ENCODE results near the gene PARD6B. TPM values are rescaled to one million over a fixed set of nuclear protein-coding genes. Genes with fewer than 3 reads are reported as not detected.
A peak's percentile ranks its signal among the peaks of the same experiment; 100 is the strongest.
"Not testable (repeated sequence)": the region's sequence is repeated elsewhere in the genome, so short reads cannot be mapped to it uniquely, and the experiment has no call there.

PARD6B gene
- total RNA-seq, 1 donor from 2014 or later, result 7.1 TPM

DNA sequence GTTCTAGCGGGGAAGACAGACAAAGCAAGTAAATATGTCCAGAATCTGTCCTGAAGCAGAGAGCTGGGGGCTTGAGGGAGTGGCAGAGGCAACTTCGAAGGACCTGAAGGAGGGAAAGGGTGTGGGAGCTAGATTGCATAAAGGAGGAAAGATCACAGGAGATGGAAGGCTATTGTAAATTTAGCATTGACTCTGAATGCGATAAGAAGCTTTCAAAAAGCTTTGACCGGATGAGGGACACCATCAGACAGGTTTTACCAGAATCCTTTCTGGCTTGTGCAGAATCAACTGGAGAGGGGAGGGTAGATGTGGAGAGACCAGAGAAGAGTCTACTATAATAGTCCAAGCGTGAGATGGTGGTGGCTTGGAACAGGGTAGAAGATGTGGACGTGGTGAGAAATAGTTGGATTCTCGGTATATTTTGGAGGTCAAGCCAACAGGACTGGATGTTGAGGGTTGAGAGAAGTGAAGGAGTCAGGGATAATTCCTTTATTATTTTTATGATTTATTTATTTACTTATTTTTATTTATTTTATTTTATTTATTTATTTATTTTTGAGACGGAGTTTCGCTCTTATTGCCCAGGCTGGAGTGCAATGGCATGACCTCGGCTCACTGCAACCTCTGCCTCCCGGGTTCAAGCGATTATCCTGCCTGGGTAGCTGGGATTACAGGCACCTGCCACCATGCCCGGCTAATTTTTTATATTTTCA is 20.1 kb upstream of the PARD6B start:
- Mint-ChIP-seq H3K27ac (ENCODE audit: unreplicated experiment) (no peak overlapping the region), H3K9me3 (ENCODE audit: unreplicated experiment) (no peaks in the 10 kb centered on the region), H3K36me3 (ENCODE audit: low read depth, unreplicated experiment) (no peaks in the 10 kb centered on the region), H3K4me1 (ENCODE audit: unreplicated experiment) (no peaks in the 10 kb centered on the region), H3K4me3 (ENCODE audit: unreplicated experiment) (no peak overlapping the region), H3K27me3 (ENCODE audit: unreplicated experiment) (peaks cover 7% of the 10 kb centered on the region)
- DNase-seq (ENCODE audit: low spot score), result no peak
- TF ChIP-seq, protein P1, sequence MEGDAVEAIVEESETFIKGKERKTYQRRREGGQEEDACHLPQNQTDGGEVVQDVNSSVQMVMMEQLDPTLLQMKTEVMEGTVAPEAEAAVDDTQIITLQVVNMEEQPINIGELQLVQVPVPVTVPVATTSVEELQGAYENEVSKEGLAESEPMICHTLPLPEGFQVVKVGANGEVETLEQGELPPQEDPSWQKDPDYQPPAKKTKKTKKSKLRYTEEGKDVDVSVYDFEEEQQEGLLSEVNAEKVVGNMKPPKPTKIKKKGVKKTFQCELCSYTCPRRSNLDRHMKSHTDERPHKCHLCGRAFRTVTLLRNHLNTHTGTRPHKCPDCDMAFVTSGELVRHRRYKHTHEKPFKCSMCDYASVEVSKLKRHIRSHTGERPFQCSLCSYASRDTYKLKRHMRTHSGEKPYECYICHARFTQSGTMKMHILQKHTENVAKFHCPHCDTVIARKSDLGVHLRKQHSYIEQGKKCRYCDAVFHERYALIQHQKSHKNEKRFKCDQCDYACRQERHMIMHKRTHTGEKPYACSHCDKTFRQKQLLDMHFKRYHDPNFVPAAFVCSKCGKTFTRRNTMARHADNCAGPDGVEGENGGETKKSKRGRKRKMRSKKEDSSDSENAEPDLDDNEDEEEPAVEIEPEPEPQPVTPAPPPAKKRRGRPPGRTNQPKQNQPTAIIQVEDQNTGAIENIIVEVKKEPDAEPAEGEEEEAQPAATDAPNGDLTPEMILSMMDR (IDR thresholded peaks at IDR 0.05; ENCODE audit: unreplicated experiment), result no peak

DNA sequence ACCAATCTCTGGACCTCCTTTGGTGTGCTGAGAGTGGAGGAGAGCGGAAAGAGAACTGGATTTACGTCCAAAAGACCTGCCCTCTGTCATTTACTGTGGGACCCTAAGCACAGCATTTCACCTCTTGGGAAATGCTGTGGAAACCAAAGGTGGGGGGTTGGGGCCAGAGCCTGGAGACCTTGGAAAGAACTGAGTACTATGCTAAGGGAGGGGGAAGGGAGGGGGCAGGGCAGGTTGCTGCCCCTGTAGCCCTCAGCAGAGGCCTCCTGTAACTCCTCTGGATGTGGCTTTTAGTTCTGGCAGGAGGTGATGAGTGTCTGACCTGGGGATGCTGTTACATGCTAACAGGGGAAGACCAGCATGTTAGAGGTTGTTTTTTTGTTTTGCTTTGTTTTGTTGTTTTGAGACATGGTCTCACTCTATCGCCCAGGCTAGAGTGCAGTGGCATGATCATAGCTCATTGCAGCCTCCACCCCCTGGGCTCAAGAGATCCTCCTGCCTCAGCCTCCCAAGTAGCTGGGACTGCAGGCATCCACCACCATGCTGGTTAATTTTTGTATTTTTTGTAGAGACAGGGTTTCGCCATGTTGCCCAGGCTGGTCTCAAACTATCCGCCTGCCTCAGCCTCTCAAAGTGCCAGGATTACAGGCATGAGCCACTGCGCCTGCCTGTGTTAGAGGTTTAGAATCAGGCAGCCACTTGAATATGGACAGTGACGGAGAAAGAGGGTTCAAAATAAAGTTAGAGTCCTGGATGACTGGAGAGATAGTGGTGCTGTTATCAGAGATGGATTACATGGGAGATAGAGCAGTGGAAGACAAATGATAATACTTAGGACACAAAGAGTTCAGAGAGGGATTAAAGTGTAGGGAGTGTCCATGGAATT is 18.4 kb upstream of the PARD6B start:
- H3K36me3 Mint-ChIP-seq (ENCODE audit: low read depth, unreplicated experiment), result no peaks in the 10 kb centered on the region
- no peak for DNase-seq (ENCODE audit: low spot score)
- no peaks in the 10 kb centered on the region for H3K4me1 Mint-ChIP-seq (ENCODE audit: unreplicated experiment)
- H3K4me3 Mint-ChIP-seq (ENCODE audit: unreplicated experiment), result no peak overlapping the region
- H3K27ac Mint-ChIP-seq (ENCODE audit: unreplicated experiment), result no peak overlapping the region
- peaks cover 4% of the 10 kb centered on the region for H3K27me3 Mint-ChIP-seq (ENCODE audit: unreplicated experiment)
- TF ChIP-seq, protein P1 (IDR thresholded peaks at IDR 0.05; ENCODE audit: unreplicated experiment), result no peak
- H3K9me3 Mint-ChIP-seq (ENCODE audit: unreplicated experiment), result no peaks in the 10 kb centered on the region

GRCh38 chr20:50713657-50714101 is 17.7 kb upstream of the PARD6B start:
- no peaks in the 10 kb centered on the region for H3K4me1 Mint-ChIP-seq (ENCODE audit: unreplicated experiment)
- H3K36me3 Mint-ChIP-seq (ENCODE audit: low read depth, unreplicated experiment), result no peaks in the 10 kb centered on the region
- no peaks in the 10 kb centered on the region for H3K9me3 Mint-ChIP-seq (ENCODE audit: unreplicated experiment)
- peak; percentile 22 for DNase-seq (ENCODE audit: low spot score)
- H3K27ac Mint-ChIP-seq (ENCODE audit: unreplicated experiment), result no peak overlapping the region
- TF ChIP-seq, protein P1 (IDR thresholded peaks at IDR 0.05; ENCODE audit: unreplicated experiment), result no peak
- peaks cover 4% of the 10 kb centered on the region for H3K27me3 Mint-ChIP-seq (ENCODE audit: unreplicated experiment)
- no peak overlapping the region for H3K4me3 Mint-ChIP-seq (ENCODE audit: unreplicated experiment)

- H3K36me3 Mint-ChIP-seq (ENCODE audit: low read depth, unreplicated experiment); H3K27ac Mint-ChIP-seq (ENCODE audit: unreplicated experiment); H3K4me3 Mint-ChIP-seq (ENCODE audit: unreplicated experiment); DNase-seq (ENCODE audit: low spot score); H3K4me1 Mint-ChIP-seq (ENCODE audit: unreplicated experiment); H3K27me3 Mint-ChIP-seq (ENCODE audit: unreplicated experiment); H3K9me3 Mint-ChIP-seq (ENCODE audit: unreplicated experiment): not testable (repeated sequence)
Measured at GRCh38 chr20:50714426-50714825, 17.0 kb upstream of the PARD6B start.

DNA sequence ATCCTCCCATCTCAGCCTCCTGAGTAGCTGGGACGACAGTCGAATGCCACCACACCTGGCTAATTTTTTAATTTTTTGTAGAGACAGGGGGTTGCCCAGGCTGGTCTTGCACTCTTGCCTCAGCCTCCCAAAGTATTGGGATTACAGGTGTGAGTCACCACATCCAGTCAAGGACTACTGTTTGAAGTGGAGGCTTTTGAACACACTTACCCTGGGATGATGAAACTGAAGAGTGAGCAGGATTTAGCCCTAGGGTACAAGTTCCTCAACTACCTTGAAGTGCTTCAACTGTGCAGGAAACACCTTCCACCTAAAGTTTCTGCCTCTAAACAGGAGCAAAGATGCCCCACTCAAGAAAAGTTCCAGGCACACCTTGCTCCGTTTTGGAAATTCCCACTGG is 15.7 kb upstream of the PARD6B start:
- Mint-ChIP-seq H3K27ac (ENCODE audit: unreplicated experiment) (no peak overlapping the region), H3K36me3 (ENCODE audit: low read depth, unreplicated experiment) (no peaks in the 10 kb centered on the region), H3K4me1 (ENCODE audit: unreplicated experiment) (no peaks in the 10 kb centered on the region), H3K27me3 (ENCODE audit: unreplicated experiment) (peaks cover 4% of the 10 kb centered on the region), H3K9me3 (ENCODE audit: unreplicated experiment) (no peaks in the 10 kb centered on the region), H3K4me3 (ENCODE audit: unreplicated experiment) (no peak overlapping the region)
- TF ChIP-seq, protein P1 (IDR thresholded peaks at IDR 0.05; ENCODE audit: unreplicated experiment), result no peak
- DNase-seq (ENCODE audit: low spot score), result no peak

All from endothelial cell (in vitro differentiated cells).